Chondrocyte (in vitro differentiated cells): Measurements from ENCODE around the gene TOP3A. TPM values are rescaled to one million over a fixed set of nuclear protein-coding genes. Genes with fewer than 3 reads are reported as not detected.

Experiments
- DNase-seq: peaks from one replicate; pipeline ENCODE4 v3.0.0; 2021; ENCODE audit warnings: mixed read lengths, low spot score
- H3K27ac Mint-ChIP-seq: one replicate; pipeline ENCODE4 v1.8.0; 2021; ENCODE audit warnings: mild to moderate bottlenecking, moderate library complexity, mixed read lengths; ENCODE audit not compliant: unreplicated experiment
- H3K27me3 Mint-ChIP-seq: 2 replicates; pipeline ENCODE4 v1.8.0; 2021; ENCODE audit warnings: low read depth, mixed read lengths
- H3K36me3 Mint-ChIP-seq: 2 replicates; pipeline ENCODE4 v1.8.0; 2021; ENCODE audit warnings: low read depth, mixed read lengths
- H3K4me1 Mint-ChIP-seq: 2 replicates; pipeline ENCODE4 v1.8.0; 2021; ENCODE audit warnings: low read depth, mild to moderate bottlenecking, mixed read lengths
- H3K4me3 Mint-ChIP-seq: one replicate; pipeline ENCODE4 v1.8.0; 2021; ENCODE audit warnings: mild to moderate bottlenecking, moderate library complexity, mixed read lengths; ENCODE audit not compliant: unreplicated experiment
- H3K9me3 Mint-ChIP-seq: 2 replicates; pipeline ENCODE4 v1.8.0; 2021; ENCODE audit warnings: low read depth, mixed read lengths
- total RNA-seq: library from RNA; stranded (reverse); gene quantifications from 3 replicates; pipeline ENCODE4 v1.2.1, GENCODE V29; 2021
- TF ChIP-seq, protein P1 (sequence below): fragments of 200-600 bp; sonication (generic); IDR thresholded peaks from 2 replicates; pipeline ENCODE4 v1.5.0; 2021; ENCODE audit warnings: antibody characterized with exemption, mild to moderate bottlenecking, moderate library complexity

The TOP3A gene
- total RNA-seq, 1 donor from 2014 or later, result 37.7 TPM

GRCh38 chr17:18327556-18327955, 12.8 kb upstream of the TOP3A start:
- Mint-ChIP-seq H3K9me3 (no peaks in the 10 kb centered on the region), H3K36me3 (peaks cover 17% of the 10 kb centered on the region)

GRCh38 chr17:18327093-18327492, 12.3 kb upstream of the TOP3A start:
- no peak overlapping the region for H3K4me3 Mint-ChIP-seq
- H3K36me3 Mint-ChIP-seq, result peaks cover 19% of the 10 kb centered on the region
- TF ChIP-seq, protein P1, sequence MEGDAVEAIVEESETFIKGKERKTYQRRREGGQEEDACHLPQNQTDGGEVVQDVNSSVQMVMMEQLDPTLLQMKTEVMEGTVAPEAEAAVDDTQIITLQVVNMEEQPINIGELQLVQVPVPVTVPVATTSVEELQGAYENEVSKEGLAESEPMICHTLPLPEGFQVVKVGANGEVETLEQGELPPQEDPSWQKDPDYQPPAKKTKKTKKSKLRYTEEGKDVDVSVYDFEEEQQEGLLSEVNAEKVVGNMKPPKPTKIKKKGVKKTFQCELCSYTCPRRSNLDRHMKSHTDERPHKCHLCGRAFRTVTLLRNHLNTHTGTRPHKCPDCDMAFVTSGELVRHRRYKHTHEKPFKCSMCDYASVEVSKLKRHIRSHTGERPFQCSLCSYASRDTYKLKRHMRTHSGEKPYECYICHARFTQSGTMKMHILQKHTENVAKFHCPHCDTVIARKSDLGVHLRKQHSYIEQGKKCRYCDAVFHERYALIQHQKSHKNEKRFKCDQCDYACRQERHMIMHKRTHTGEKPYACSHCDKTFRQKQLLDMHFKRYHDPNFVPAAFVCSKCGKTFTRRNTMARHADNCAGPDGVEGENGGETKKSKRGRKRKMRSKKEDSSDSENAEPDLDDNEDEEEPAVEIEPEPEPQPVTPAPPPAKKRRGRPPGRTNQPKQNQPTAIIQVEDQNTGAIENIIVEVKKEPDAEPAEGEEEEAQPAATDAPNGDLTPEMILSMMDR, result no peak
- H3K27me3 Mint-ChIP-seq, result no peaks in the 10 kb centered on the region
- H3K9me3 Mint-ChIP-seq, result no peaks in the 10 kb centered on the region
- no peak for DNase-seq
- H3K4me1 Mint-ChIP-seq, result no peaks in the 10 kb centered on the region
- no peak overlapping the region for H3K27ac Mint-ChIP-seq

More at GRCh38 chr17:18327556-18327955, 12.8 kb upstream of the TOP3A start:
- TF ChIP-seq, protein P1, result no peak
- no peak overlapping the region for H3K4me3 Mint-ChIP-seq
- H3K27me3 Mint-ChIP-seq, result no peaks in the 10 kb centered on the region
- DNase-seq, result no peak
- no peaks in the 10 kb centered on the region for H3K4me1 Mint-ChIP-seq
- no peak overlapping the region for H3K27ac Mint-ChIP-seq

- DNase-seq, result no peak
- H3K36me3 Mint-ChIP-seq, result peaks cover 19% of the 10 kb centered on the region
- TF ChIP-seq, protein P1, result no peak
- no peak overlapping the region for H3K27ac Mint-ChIP-seq
- H3K9me3 Mint-ChIP-seq, result no peaks in the 10 kb centered on the region
- H3K4me1 Mint-ChIP-seq, result no peaks in the 10 kb centered on the region
- no peak overlapping the region for H3K4me3 Mint-ChIP-seq
- H3K27me3 Mint-ChIP-seq, result no peaks in the 10 kb centered on the region
These were observed 11.8 kb upstream of the TOP3A start for GRCh38 chr17:18326572-18326971.

DNA sequence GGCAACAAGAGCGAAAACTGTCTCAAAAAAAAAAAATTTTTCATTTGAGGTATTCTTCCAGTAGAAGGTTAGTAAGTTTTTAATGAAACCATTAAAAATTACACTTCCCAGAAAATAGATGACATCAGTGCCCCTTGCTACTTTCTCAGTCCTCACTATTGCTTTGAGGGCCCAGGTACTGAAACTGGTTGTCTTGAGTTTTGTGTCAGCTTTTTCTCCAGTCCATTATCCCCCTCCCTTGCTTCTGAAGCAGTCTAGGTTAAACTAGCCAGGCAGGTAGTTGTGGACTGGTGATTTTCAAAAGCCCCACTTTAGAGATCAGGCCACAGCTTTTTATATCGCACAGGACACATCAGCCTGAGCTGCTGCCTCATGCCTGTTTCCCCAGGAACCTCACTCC, 11.2 kb upstream of the TOP3A start:
- Mint-ChIP-seq H3K27me3 (no peaks in the 10 kb centered on the region), H3K27ac (no peak overlapping the region), H3K36me3 (peaks cover 19% of the 10 kb centered on the region)

DNA sequence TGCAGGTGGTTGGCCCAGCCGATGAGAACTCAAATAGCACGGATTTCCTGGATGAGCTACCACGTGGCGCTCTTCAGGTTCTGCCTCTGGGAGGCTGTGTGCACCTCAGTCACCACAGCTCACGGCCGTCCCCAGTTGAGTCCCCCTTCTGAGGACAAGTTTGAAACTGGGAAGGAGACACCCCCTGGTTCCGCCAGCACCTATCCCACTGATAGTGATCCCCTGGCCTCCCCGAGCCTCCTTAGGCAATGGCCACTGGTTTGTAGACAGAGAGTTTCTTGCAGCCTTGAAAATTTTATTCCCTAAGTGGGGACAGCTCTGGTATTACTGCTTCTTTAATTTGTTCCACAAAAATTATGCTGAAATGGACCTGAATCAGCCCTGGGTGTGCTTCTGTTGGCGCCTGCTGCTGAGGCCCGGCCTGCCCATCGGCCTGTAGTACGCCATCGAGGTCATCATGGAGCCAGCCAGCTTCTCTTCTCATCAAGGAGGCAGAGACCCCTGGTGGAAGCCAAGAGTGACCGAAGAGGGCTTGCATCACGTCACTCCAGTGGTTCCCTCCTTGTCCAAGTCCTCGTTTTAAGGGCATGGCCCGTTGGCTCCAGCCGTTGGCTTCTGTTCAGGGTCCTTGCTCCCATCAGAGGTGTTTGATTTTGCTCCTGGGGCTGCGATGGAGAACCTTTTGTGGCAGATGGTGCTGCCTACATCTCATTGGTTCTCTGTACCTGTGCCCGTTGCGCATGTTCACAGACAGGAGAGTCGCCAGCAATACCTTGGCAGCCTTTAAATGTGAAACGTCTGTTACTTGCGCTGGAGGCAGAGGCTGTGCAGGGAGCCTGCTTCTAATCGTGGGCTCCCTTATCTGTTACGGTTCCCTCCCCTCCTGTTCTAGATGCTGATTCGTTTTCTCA, 9.6 kb upstream of the TOP3A start:
- Mint-ChIP-seq H3K36me3 (peaks cover 19% of the 10 kb centered on the region), H3K27me3 (no peaks in the 10 kb centered on the region), H3K9me3 (no peaks in the 10 kb centered on the region), H3K4me3 (no peak overlapping the region), H3K4me1 (peaks cover 14% of the 10 kb centered on the region), H3K27ac (no peak overlapping the region)
- no peak for DNase-seq
- TF ChIP-seq, protein P1, result no peak

More for the DNA sequence above, 11.2 kb upstream of the TOP3A start:
- DNase-seq, result no peak
- Mint-ChIP-seq H3K4me3 (no peak overlapping the region), H3K4me1 (no peaks in the 10 kb centered on the region), H3K9me3 (no peaks in the 10 kb centered on the region)
- TF ChIP-seq, protein P1, result no peak
